Lower leg skin (tissue), 4 donors: ENCODE data around the gene IER3IP1. TPM values are rescaled to one million over a fixed set of nuclear protein-coding genes. Genes with fewer than 3 reads are reported as not detected.

Experiments
- DNase-seq, 2 donors: peaks; one replicate each; pipeline ENCODE4 v3.0.0-alpha.2; 2019; ENCODE audit warnings: low spot score in 2 of 2
- H3K4me3 ChIP-seq: fragments of 200-600 bp; sonication (generic); 2 replicates; pipeline ENCODE4 v1.5.1; 2017; ENCODE audit warnings: mild to moderate bottlenecking, low read depth; ENCODE audit not compliant: poor library complexity, severe bottlenecking
- CTCF ChIP-seq, 3 donors: fragments of 450-650 bp; IDR thresholded peaks; one replicate each; pipeline ENCODE4 v1.5.1; 2016; ENCODE audit warnings: antibody characterized with exemption in 3 of 3, mild to moderate bottlenecking in 3 of 3, moderate library complexity in 2 of 3
- POLR2A ChIP-seq, 2 donors: fragments of 450-650 bp; IDR thresholded peaks; one replicate each; pipeline ENCODE4 v1.6.1; 2016 to 2017; ENCODE audit warnings: antibody characterized with exemption in 2 of 2, mild to moderate bottlenecking in 1 of 2, moderate library complexity in 1 of 2
- WGBS, 2 donors: methylation state at CpG; one replicate each; pipeline ENCODE4 v1.1.5; 2018; 5-methylcytosine and 5-hydroxymethylcytosine counted together
- intact Hi-C: fragments of 100-400 bp; cut with DNase I; formaldehyde crosslinking; loops from one replicate; pipeline ENCODE4 v1.15.0; 2023; ENCODE audit warnings: low total_unique reads
- total RNA-seq, 4 donors: library from RNA; depleted of rRNA; stranded (reverse); fragments of >200 nt; gene quantifications; one replicate each; pipeline ENCODE4 v1.1.0, GENCODE V29; 2016

The IER3IP1 gene
- 10 to 100 TPM in 2 of 4 donors, 1 to 10 TPM in 2; 7.1 to 14.5 (median 11.2) TPM for total RNA-seq

- WGBS, 2 donors = 1% methylated on average over 28 to 47 of the region's 48 CpGs
- TF ChIP-seq CTCF (IDR thresholded peaks at IDR 0.05) = no peak
- TF ChIP-seq POLR2A (IDR thresholded peaks at IDR 0.05) = no peak
- peak; percentile 86 to 97 for DNase-seq
- intact Hi-C loops = no loop called here
- H3K4me3 ChIP-seq = peak within 1 kb of the TSS; percentile 83
Measured at GRCh38 chr18:47175898-47176575, at the start of gene IER3IP1. TSS of gene IER3IP1 (minus strand) at chr18:47176364. CDS start at chr18:47176277, 87 bp downstream.

- 0 to 1% methylated on average over 5 of the region's 5 CpGs for WGBS, 2 donors
- TF ChIP-seq POLR2A (IDR thresholded peaks at IDR 0.05) (no peak), CTCF (IDR thresholded peaks at IDR 0.05) (no peak)
- no peak overlapping the region for H3K4me3 ChIP-seq
- intact Hi-C loops = no loop called here
- peak in 1 of 2 donors; percentile 18 for DNase-seq
Measured at GRCh38 chr18:47215554-47216138, 39.5 kb upstream of the IER3IP1 start.

- WGBS, 2 donors = 79 to 83% methylated on average over 1 of the region's 1 CpG
- H3K4me3 ChIP-seq = no peak overlapping the region
- DNase-seq = no peak
- TF ChIP-seq POLR2A (IDR thresholded peaks at IDR 0.05) (no peak), CTCF (IDR thresholded peaks at IDR 0.05) (no peak)
- intact Hi-C loops = no loop called here
Measured at GRCh38 chr18:47209171-47209570, 33.0 kb upstream of the IER3IP1 start.

GRCh38 chr18:47206945-47207637 is 30.9 kb upstream of the IER3IP1 start:
- no peak for DNase-seq
- no peak overlapping the region for H3K4me3 ChIP-seq
- TF ChIP-seq POLR2A (IDR thresholded peaks at IDR 0.05) (no peak), CTCF (IDR thresholded peaks at IDR 0.05) (no peak)
- intact Hi-C loops = no loop called here
- whole genome bisulfite sequencing, 2 donors = 64 to 66% methylated on average over 2 of the region's 2 CpGs

- H3K4me3 ChIP-seq = no peak overlapping the region
- TF ChIP-seq POLR2A (IDR thresholded peaks at IDR 0.05) = no peak
- TF ChIP-seq CTCF (IDR thresholded peaks at IDR 0.05) = no peak
- WGBS, 2 donors = 50 to 60% methylated on average over 3 of the region's 3 CpGs
- intact Hi-C loops = no loop called here
- DNase-seq = no peak
Measured at GRCh38 chr18:47204908-47205522, 28.9 kb upstream of the IER3IP1 start.
